A549 (cell line): ENCODE measurements around the gene THYN1. TPM values are rescaled to one million over a fixed set of nuclear protein-coding genes. Genes with fewer than 3 reads are reported as not detected.

Experiments
- ATAC-seq, 2 experiments: fragments of 200-7000 bp in 1 of 2; fragments of >200 bp in 1 of 2; cut with Nextera tagmentation in 1 of 2; cut with Tn5 transposase in 1 of 2; 3 replicates each; pipeline versions ENCODE4 v1.8.0 to v1.9.1; 2018 to 2020; ENCODE audit warnings: mild to moderate bottlenecking in 1 of 2, moderate library complexity in 1 of 2
- CTCF ChIA-PET: fragments of 300-600 bp; sonication (Branson Sonifier 250); formaldehyde crosslinking; extraction: SDS; loops from one replicate; lab custom pipeline; 2021; ENCODE audit warnings: antibody characterized with exemption, inconsistent platforms; lab: Yijun Ruan, JAX
- POLR2A ChIA-PET: fragments of 350-600 bp; formaldehyde crosslinking; extraction: SDS; loops from one replicate; lab custom pipeline; 2021; ENCODE audit warnings: antibody characterized with exemption, inconsistent platforms; lab: Yijun Ruan, JAX
- DNase-seq, 2 experiments: peaks; one replicate each; pipeline versions ENCODE4 v3.0.0 to v3.0.0-alpha.2; 2011 to 2016; ENCODE audit warnings: low read depth in 1 of 2, low spot score in 1 of 2
- FAIRE-seq: peaks from 2 replicates; lab custom pipeline; 2011; peaks lifted over from hg19 to GRCh38; lab: Jason Lieb, UNC
- H3K27ac ChIP-seq, 2 experiments: fragments of >200 bp; sonication (Bioruptor Twin); formaldehyde crosslinking; 3 replicates each; pipeline ENCODE4 v1.5.1; 2016 to 2017
- H3K4me1 ChIP-seq: fragments of >200 bp; sonication (Bioruptor Twin); formaldehyde crosslinking; 3 replicates; pipeline ENCODE4 v1.6.1; 2016
- H3K4me2 ChIP-seq: fragments of >200 bp; sonication (Bioruptor Twin); formaldehyde crosslinking; 3 replicates; pipeline ENCODE4 v1.6.1; 2016
- H3K4me3 ChIP-seq: fragments of >200 bp; sonication (Bioruptor Twin); formaldehyde crosslinking; 3 replicates; pipeline ENCODE4 v1.5.1; 2016
- H3K9me3 ChIP-seq: fragments of >200 bp; sonication (Bioruptor Twin); formaldehyde crosslinking; 3 replicates; pipeline ENCODE4 v1.6.1; 2016
- CBX2 ChIP-seq: fragments of 200-600 bp; sonication (generic); IDR thresholded peaks from 2 replicates; pipeline ENCODE4 v1.6.1; 2016; ENCODE audit warnings: low read depth, mild to moderate bottlenecking, borderline replicate concordance
- CEBPB ChIP-seq, 2 experiments: fragments of >200 bp in 1 of 2; sonication (Bioruptor Twin) in 1 of 2; formaldehyde crosslinking in 1 of 2; IDR thresholded peaks; 2 replicates each; pipeline ENCODE4 v1.6.1; 2012 to 2016
- EHF ChIP-seq: fragments of 250-450 bp; sonication (Bioruptor Pico); IDR thresholded peaks from 2 replicates; pipeline ENCODE4 v1.5.0; 2020; ENCODE audit warnings: mild to moderate bottlenecking
- ELK1 ChIP-seq: fragments of 150-350 bp; IDR thresholded peaks from 2 replicates; pipeline ENCODE4 v1.6.1; 2014; ENCODE audit warnings: low read depth, mild to moderate bottlenecking, low read length
- ESRRA ChIP-seq: fragments of 150-350 bp; IDR thresholded peaks from 2 replicates; pipeline ENCODE4 v1.6.1; 2014; ENCODE audit warnings: mild to moderate bottlenecking, low read length, borderline replicate concordance
- FOSB ChIP-seq: fragments of 250-450 bp; sonication (Bioruptor Pico); IDR thresholded peaks from 2 replicates; pipeline ENCODE4 v1.5.0; 2020; ENCODE audit warnings: mild to moderate bottlenecking, moderate library complexity
- GATA3 ChIP-seq: IDR thresholded peaks from 2 replicates; pipeline ENCODE4 v1.6.1; 2012; ENCODE audit warnings: borderline replicate concordance
- HDAC2 ChIP-seq: fragments of 200-600 bp; sonication (generic); IDR thresholded peaks from 2 replicates; pipeline ENCODE4 v1.6.1; 2016
- HES2 ChIP-seq: fragments of >200 bp; sonication (Bioruptor Twin); formaldehyde crosslinking; IDR thresholded peaks from 2 replicates; pipeline ENCODE4 v1.6.1; 2016
- HEYL ChIP-seq: fragments of 250-450 bp; sonication (Bioruptor Pico); IDR thresholded peaks from 2 replicates; pipeline ENCODE4 v1.8.0; 2021; ENCODE audit warnings: mild to moderate bottlenecking, moderate library complexity
- HOXA7 ChIP-seq: fragments of 250-450 bp; sonication (Bioruptor Pico); IDR thresholded peaks from 2 replicates; pipeline ENCODE4 v1.5.0; 2020; ENCODE audit warnings: mild to moderate bottlenecking, moderate library complexity
- HOXB13 ChIP-seq: fragments of 250-450 bp; sonication (Bioruptor Pico); IDR thresholded peaks from 2 replicates; pipeline ENCODE4 v1.5.0; 2020; ENCODE audit warnings: low read depth, mild to moderate bottlenecking, moderate library complexity
- KDM5A ChIP-seq: fragments of 200-600 bp; sonication (generic); IDR thresholded peaks from 2 replicates; pipeline ENCODE4 v1.6.1; 2016; ENCODE audit warnings: antibody characterized with exemption, mild to moderate bottlenecking
- MAFK ChIP-seq: fragments of 450-650 bp; IDR thresholded peaks from 2 replicates; pipeline ENCODE4 v1.6.1; 2014; ENCODE audit not compliant: partially characterized antibody
- MAX ChIP-seq: IDR thresholded peaks from 2 replicates; pipeline ENCODE4 v1.6.1; 2012
- MAZ ChIP-seq: fragments of 150-350 bp; IDR thresholded peaks from 2 replicates; pipeline ENCODE4 v1.6.1; 2014; ENCODE audit warnings: antibody characterized with exemption, low read depth, low read length, borderline replicate concordance
- NFE2L2 ChIP-seq: fragments of 150-350 bp; conservative IDR thresholded peaks from 2 replicates; pipeline ENCODE4 v1.6.1; 2014; ENCODE audit warnings: low read length
- NPAS2 ChIP-seq: fragments of 250-450 bp; sonication (Bioruptor Pico); IDR thresholded peaks from 2 replicates; pipeline ENCODE4 v1.8.0; 2022; ENCODE audit warnings: mild to moderate bottlenecking, moderate library complexity, borderline replicate concordance
- PBX3 ChIP-seq: IDR thresholded peaks from 2 replicates; pipeline ENCODE4 v1.6.1; 2012
- POLR2AphosphoS2 ChIP-seq: conservative IDR thresholded peaks from 2 replicates; pipeline ENCODE4 v1.6.1; 2012; ENCODE audit warnings: low read length, improper control_type of control experiment, inconsistent platforms
- RAD21 ChIP-seq, 2 experiments: fragments of >200 bp in 1 of 2; sonication (Bioruptor Twin) in 1 of 2; formaldehyde crosslinking in 1 of 2; IDR thresholded peaks in 1 of 2; conservative IDR thresholded peaks in 1 of 2; 2 replicates in 1 of 2; 3 replicates in 1 of 2; pipeline ENCODE4 v1.6.1; 2012 to 2018; ENCODE audit warnings: inconsistent platforms in 1 of 2
- RARB ChIP-seq: fragments of 250-450 bp; sonication (Bioruptor Pico); IDR thresholded peaks from 2 replicates; pipeline ENCODE4 v1.8.0; 2021; ENCODE audit warnings: mild to moderate bottlenecking, moderate library complexity
- RNF2 ChIP-seq: fragments of 200-600 bp; sonication (generic); IDR thresholded peaks from 2 replicates; pipeline ENCODE4 v1.6.1; 2016; ENCODE audit warnings: low read depth, mild to moderate bottlenecking, antibody characterized with exemption, moderate library complexity, borderline replicate concordance
- SMC3 ChIP-seq: fragments of >200 bp; sonication (Bioruptor Twin); formaldehyde crosslinking; IDR thresholded peaks from 3 replicates; pipeline ENCODE4 v1.6.1; 2018; ENCODE audit warnings: inconsistent platforms
- TFCP2L1 ChIP-seq: fragments of 250-450 bp; sonication (Bioruptor Pico); IDR thresholded peaks from 2 replicates; pipeline ENCODE4 v1.5.0; 2021; ENCODE audit warnings: mild to moderate bottlenecking
- ZNF302 ChIP-seq: fragments of 250-450 bp; sonication (Bioruptor Pico); IDR thresholded peaks from 2 replicates; pipeline ENCODE4 v1.9.0; 2021; ENCODE audit warnings: inconsistent platforms, mild to moderate bottlenecking, moderate library complexity
- WGBS: methylation state at CpG from one replicate; pipeline ENCODE4 v1.1.6; 2017; ENCODE audit errors: missing lambda C conversion rate; 5-methylcytosine and 5-hydroxymethylcytosine counted together
- polyA plus RNA-seq, 4 experiments: library from polyadenylated mRNA; depleted of rRNA in 3 of 4; stranded (reverse); fragments of >200 nt; fragmentation: RNase III in 1 of 4; extraction: RNeasy Plus Mini Kit Qiagen cat#74134 plus additional on column Dnase treatment in 1 of 4; gene quantifications; 2 replicates in 3 of 4; 3 replicates in 1 of 4; pipeline ENCODE4 v1.2.3, GENCODE V29; 2011 to 2017

The THYN1 gene
- polyA plus RNA-seq, 2 of the 4 experiments (the other 2 are of a cell fraction) = 20.8 to 27.9 TPM

- TF ChIP-seq CEBPB (IDR thresholded peaks at IDR 0.05) (no peak), NPAS2 (no peak), EHF (no peak)
These were observed 29.1 kb downstream of the THYN1 start, which contains the start of the genes NCAPD3 and VPS26B (continued) for GRCh38 chr11:134223836-134224709.

GRCh38 chr11:134223121-134223520 is 30.0 kb downstream of the THYN1 start:
- FAIRE-seq = no peak
- ATAC-seq = no peak; a peak in 1 of 6 replicates
- WGBS = 4% methylated on average over 5 of the region's 5 CpGs
- Histone ChIP-seq H3K4me1 (peaks cover 17% of the 10 kb centered on the region; the same call in 1 of the 3 replicates), H3K9me3 (no peaks in the 10 kb centered on the region), H3K4me2 (peak overlapping the region; percentile 92), H3K27ac (peak overlapping the region; percentile 85 to 90), H3K4me3 (peak overlapping the region; percentile 60)
- ChIA-PET CTCF (no interaction called here), POLR2A (interaction anchor here (1.6 to 2.1 kb wide), 3 partner anchors 10 to 30 kb away, joined by 6 to 19 read pairs (median 6); partner anchors contain the start of genes ACAD8 and THYN1)
- no peak for TF ChIP-seq HDAC2
- no peak for TF ChIP-seq MAFK
- peak in 1 of 2 experiments; percentile 2 for DNase-seq

- H3K4me1 ChIP-seq = no peaks in the 10 kb centered on the region
- ATAC-seq (no peak), FAIRE-seq (no peak)
- TF ChIP-seq HOXA7 (CRISPR knock-in tag) = no peak
- TF ChIP-seq KDM5A = no peak
- no peak for TF ChIP-seq ELK1
- TF ChIP-seq RNF2 = no peak
- TF ChIP-seq ZNF302 (CRISPR knock-in tag) = no peak
- no peak for TF ChIP-seq FOSB (CRISPR knock-in tag)
- no peak for TF ChIP-seq SMC3
- TF ChIP-seq, all 56 proteins: peak for 0
- CTCF ChIA-PET = no interaction called here
- DNase-seq = no peak
- POLR2A ChIA-PET = no interaction called here
- Histone ChIP-seq H3K27ac (no peak overlapping the region), H3K4me2 (no peak overlapping the region), H3K9me3 (no peaks in the 10 kb centered on the region), H3K4me3 (no peak overlapping the region)
- 86% methylated on average over 3 of the region's 3 CpGs for WGBS
These were observed 36.3 kb downstream of the THYN1 start for GRCh38 chr11:134216816-134217215.

- no peak for TF ChIP-seq CBX2
- no peak for TF ChIP-seq ESRRA
- TF ChIP-seq RARB = no peak
- TF ChIP-seq NFE2L2 = no peak
- no peak for TF ChIP-seq HDAC2
- no peak for TF ChIP-seq MAX
- TF ChIP-seq KDM5A = no peak
- no peak for TF ChIP-seq POLR2AphosphoS2
- no peak for TF ChIP-seq GATA3
- TF ChIP-seq HOXB13 (CRISPR knock-in tag) = no peak
- TF ChIP-seq HEYL (CRISPR knock-in tag) = no peak
- no peak for TF ChIP-seq RAD21 (conservative IDR thresholded peaks at IDR 0.05 in 1 of 2, IDR thresholded peaks at IDR 0.05 in 1 of 2)
- TF ChIP-seq TFCP2L1 (CRISPR knock-in tag) = no peak
- no peak for TF ChIP-seq HES2
- no peak for TF ChIP-seq MAZ
- TF ChIP-seq PBX3 = no peak
- Histone ChIP-seq H3K4me1 (no peaks in the 10 kb centered on the region), H3K4me2 (no peak overlapping the region), H3K27ac (no peak overlapping the region), H3K4me3 (no peak overlapping the region), H3K9me3 (no peaks in the 10 kb centered on the region)
- 96% methylated on average over 7 of the region's 7 CpGs for WGBS
- no peak for DNase-seq
- POLR2A ChIA-PET = no interaction called here
- ATAC-seq = no peak
- no peak for FAIRE-seq
- CTCF ChIA-PET = no interaction called here
These were observed 37.3 kb downstream of the THYN1 start for GRCh38 chr11:134215836-134216235.
